CD14-positive monocyte (primary cell): ENCODE measurements around the gene PLD3. TPM values are rescaled to one million over a fixed set of nuclear protein-coding genes. Genes with fewer than 3 reads are reported as not detected.
A peak's percentile ranks its signal among the peaks of the same experiment; 100 is the strongest.

Experiments
- DNase-seq, 3 donors: peaks; one replicate each; pipeline ENCODE4 v3.0.0-alpha.2; 2011 to 2022
- H2AFZ ChIP-seq: 2 replicates; pipeline ENCODE4 v1.6.0; 2012; ENCODE audit warnings: mild to moderate bottlenecking, low read depth, low read length, inconsistent platforms; ENCODE audit not compliant: insufficient read depth, poor library complexity, severe bottlenecking
- H3K27ac ChIP-seq, 2 donors: 1 replicate in 1 of 2; 2 replicates in 1 of 2; pipeline ENCODE4 v1.5.1; 2012 to 2013; ENCODE audit warnings: low read length in 2 of 2, control low read depth in 1 of 2, inconsistent platforms in 1 of 2, low read depth in 1 of 2, mild to moderate bottlenecking in 1 of 2
- H3K27me3 ChIP-seq, 2 donors: one replicate each; pipeline versions ENCODE4 v1.6.0 to v1.6.1; 2011 to 2013; ENCODE audit warnings: low read length in 2 of 2; ENCODE audit not compliant: control insufficient read depth in 2 of 2, insufficient read depth in 2 of 2
- H3K36me3 ChIP-seq, 2 donors: replicated peaks in 1 of 2; 1 replicate in 1 of 2; 2 replicates in 1 of 2; pipeline versions ENCODE4 v1.5.1 to v1.6.1; 2012 to 2013; ENCODE audit warnings: low read length in 2 of 2, control low read depth in 1 of 2, inconsistent platforms in 1 of 2, mild to moderate bottlenecking in 1 of 2; ENCODE audit not compliant: insufficient read depth in 2 of 2, control insufficient read depth in 1 of 2
- H3K4me1 ChIP-seq, 2 donors: 1 replicate in 1 of 2; 2 replicates in 1 of 2; pipeline versions ENCODE4 v1.5.1 to v1.6.1; 2012 to 2013; ENCODE audit warnings: low read length in 2 of 2, control low read depth in 1 of 2, inconsistent platforms in 1 of 2, mild to moderate bottlenecking in 1 of 2, moderate library complexity in 1 of 2; ENCODE audit not compliant: insufficient read depth in 2 of 2, control insufficient read depth in 1 of 2
- H3K4me2 ChIP-seq: replicated peaks from 2 replicates; pipeline ENCODE3; 2012; ENCODE audit warnings: low read length, moderate library complexity, mild to moderate bottlenecking; ENCODE audit not compliant: poor library complexity, severe bottlenecking; ENCODE audit errors: extremely low read depth
- H3K4me3 ChIP-seq, 3 experiments: fragments of 200-600 bp in 1 of 3; sonication (generic) in 1 of 3; replicated peaks in 1 of 3; 1 replicate in 2 of 3; 2 replicates in 1 of 3; pipeline ENCODE4 v1.5.1; 2011 to 2013; ENCODE audit warnings: low read length in 3 of 3, mild to moderate bottlenecking in 3 of 3, control low read depth in 2 of 3, low read depth in 2 of 3, inconsistent platforms in 1 of 3, moderate library complexity in 1 of 3
- H3K79me2 ChIP-seq: 2 replicates; pipeline ENCODE4 v1.6.0; 2012; ENCODE audit warnings: mild to moderate bottlenecking, control low read depth, inconsistent platforms, low read length, moderate library complexity; ENCODE audit not compliant: insufficient read depth
- H3K9ac ChIP-seq: 2 replicates; pipeline ENCODE4 v1.6.0; 2017; ENCODE audit warnings: low read length, mild to moderate bottlenecking; ENCODE audit not compliant: insufficient read depth, poor library complexity, severe bottlenecking
- H3K9me3 ChIP-seq, 2 donors: replicated peaks in 1 of 2; 1 replicate in 1 of 2; 2 replicates in 1 of 2; pipeline versions ENCODE4 v1.5.1 to v1.6.1; 2012 to 2013; ENCODE audit warnings: low read length in 2 of 2, control low read depth in 1 of 2; ENCODE audit not compliant: control insufficient read depth in 1 of 2, insufficient read depth in 1 of 2
- H4K20me1 ChIP-seq: 2 replicates; pipeline ENCODE4 v1.6.0; 2012; ENCODE audit warnings: mild to moderate bottlenecking, low read length, control low read depth, moderate library complexity; ENCODE audit not compliant: insufficient read depth
- H3K27ac Mint-ChIP-seq, 7 donors: one replicate each; pipeline ENCODE4 v1.8.0; 2020; ENCODE audit warnings: mild to moderate bottlenecking in 7 of 7, mixed read lengths in 7 of 7, moderate library complexity in 6 of 7, inconsistent platforms in 2 of 7
- H3K27me3 Mint-ChIP-seq, 3 donors: one replicate each; pipeline ENCODE4 v1.8.0; 2021 to 2022; ENCODE audit warnings: low read depth in 3 of 3, mild to moderate bottlenecking in 3 of 3, mixed read lengths in 3 of 3, moderate library complexity in 3 of 3, inconsistent platforms in 1 of 3
- H3K36me3 Mint-ChIP-seq, 2 donors: one replicate each; pipeline ENCODE4 v1.8.0; 2020; ENCODE audit warnings: mixed read lengths in 2 of 2, inconsistent platforms in 1 of 2, mild to moderate bottlenecking in 1 of 2
- H3K4me1 Mint-ChIP-seq: one replicate; pipeline ENCODE4 v1.8.0; 2020; ENCODE audit warnings: mild to moderate bottlenecking, mixed read lengths
- H3K4me3 Mint-ChIP-seq, 2 donors: one replicate each; pipeline ENCODE4 v1.8.0; 2020; ENCODE audit warnings: mild to moderate bottlenecking in 2 of 2, mixed read lengths in 2 of 2, moderate library complexity in 1 of 2
- H3K9me3 Mint-ChIP-seq, 7 donors: one replicate each; pipeline ENCODE4 v1.8.0; 2020 to 2022; ENCODE audit warnings: mixed read lengths in 7 of 7, mild to moderate bottlenecking in 6 of 7, moderate library complexity in 6 of 7, inconsistent platforms in 2 of 7
- CTCF ChIP-seq: fragments of 200-600 bp; IDR thresholded peaks from one replicate; pipeline ENCODE4 v1.8.0; 2022; ENCODE audit warnings: antibody characterized with exemption, mild to moderate bottlenecking
- WGBS: methylation state at CpG from one replicate; pipeline ENCODE4 v1.1.5; 2013; ENCODE audit warnings: missing lambda C conversion rate; ENCODE audit not compliant: insufficient coverage; 5-methylcytosine and 5-hydroxymethylcytosine counted together
- intact Hi-C, 2 donors: fragments of 100-400 bp; cut with micrococcal nuclease; formaldehyde crosslinking; loops; one replicate each; pipeline versions ENCODE4 v1.15.0 to v1.15.1; 2023
- polyA plus RNA-seq, 3 donors: library from polyadenylated mRNA; depleted of rRNA in 1 of 3; unstranded in 2 of 3; stranded (reverse) in 1 of 3; fragments of 300-500 nt in 2 of 3; fragments of >200 nt in 1 of 3; fragmentation: Illumina TruSeq in 2 of 3; gene quantifications; 1 replicate in 2 of 3; 2 replicates in 1 of 3; pipeline ENCODE4 v1.2.3, GENCODE V29; 2012 to 2021

PLD3 gene
- polyA plus RNA-seq, 3 donors, result 168 to 334 (median 170) TPM

GRCh38 chr19:40355975-40356680, 7.6 kb downstream of the PLD3 start:
- no peaks in the 10 kb centered on the region for H3K9me3 ChIP-seq
- no peak overlapping the region for H3K4me3 Mint-ChIP-seq
- intact Hi-C loops, result no loop called here

More at GRCh38 chr19:40355975-40356680, 7.6 kb downstream of the PLD3 start:
- Histone ChIP-seq H3K4me3 (no peak overlapping the region), H4K20me1 (no peaks in the 10 kb centered on the region), H3K4me2 (no peak overlapping the region), H3K27ac (peak overlapping the region in 1 of 2 donors; percentile 22), H3K36me3 (no peaks in the 10 kb centered on the region), H3K79me2 (peaks cover 28% of the 10 kb centered on the region), H3K9ac (no peak overlapping the region), H3K4me1 (peaks cover 55 to 56% of the 10 kb centered on the region in 2 donors), H2AFZ (no peak overlapping the region), H3K27me3 (no peaks in the 10 kb centered on the region)
- Mint-ChIP-seq H3K4me1 (peaks cover 59% of the 10 kb centered on the region), H3K36me3 (peaks cover 17 to 35% of the 10 kb centered on the region in 2 donors), H3K27ac (peak overlapping the region; percentile 3 to 87 (median 70)), H3K9me3 (peaks cover 0 to 4% (median 0%) of the 10 kb centered on the region in 7 donors), H3K27me3 (peaks cover 0 to 3% (median 1%) of the 10 kb centered on the region in 3 donors)
- 61% methylated on average over 9 of the region's 9 CpGs for WGBS
- TF ChIP-seq CTCF, result no peak
- DNase-seq, result no peak
